HG03196 (cell line): ENCODE results near the gene ADAMTS12.

Experiments
- ATAC-seq: cut with Tn5 transposase; IDR thresholded peaks from one replicate; pipeline ENCODE4 v1.9.1; 2021; ENCODE audit not compliant: unreplicated experiment

The ADAMTS12 gene

GRCh38 chr5:33671700-33672291, 220.0 kb downstream of the ADAMTS12 start:
- ATAC-seq: no peak

GRCh38 chr5:33662722-33663427, 228.9 kb downstream of the ADAMTS12 start:
- ATAC-seq: no peak

GRCh38 chr5:33659526-33660169, 232.1 kb downstream of the ADAMTS12 start:
- no peak for ATAC-seq

- ATAC-seq: no peak
Measured at GRCh38 chr5:33657804-33658440, 233.9 kb downstream of the ADAMTS12 start.

- no peak for ATAC-seq
Measured at GRCh38 chr5:33657176-33657575, 234.6 kb downstream of the ADAMTS12 start.

GRCh38 chr5:33650911-33651310, 240.9 kb downstream of the ADAMTS12 start:
- no peak for ATAC-seq

GRCh38 chr5:33649549-33650482, 242.0 kb downstream of the ADAMTS12 start:
- no peak for ATAC-seq

GRCh38 chr5:33641744-33642505, 249.9 kb downstream of the ADAMTS12 start:
- no peak for ATAC-seq

- ATAC-seq: no peak
Measured at GRCh38 chr5:33639474-33639873, 252.3 kb downstream of the ADAMTS12 start.

GRCh38 chr5:33637011-33637410, 254.8 kb downstream of the ADAMTS12 start:
- no peak for ATAC-seq

GRCh38 chr5:33635582-33635981, 256.2 kb downstream of the ADAMTS12 start:
- no peak for ATAC-seq

GRCh38 chr5:33633699-33634098, 258.1 kb downstream of the ADAMTS12 start:
- no peak for ATAC-seq

GRCh38 chr5:33631786-33632185, 260.0 kb downstream of the ADAMTS12 start:
- ATAC-seq: peak; percentile 89

- ATAC-seq: no peak
Measured at GRCh38 chr5:33631139-33631538, 260.7 kb downstream of the ADAMTS12 start.

GRCh38 chr5:33629999-33630398, 261.8 kb downstream of the ADAMTS12 start:
- ATAC-seq: no peak

GRCh38 chr5:33628796-33629195, 263.0 kb downstream of the ADAMTS12 start:
- no peak for ATAC-seq

- ATAC-seq: no peak
Measured at GRCh38 chr5:33621514-33621913, 270.3 kb downstream of the ADAMTS12 start.

- no peak for ATAC-seq
Measured at GRCh38 chr5:33614039-33614438, 277.8 kb downstream of the ADAMTS12 start.

- no peak for ATAC-seq
Measured at GRCh38 chr5:33612386-33612785, 279.4 kb downstream of the ADAMTS12 start.

- ATAC-seq: no peak
Measured at GRCh38 chr5:33611877-33612276, 279.9 kb downstream of the ADAMTS12 start.
